ENCODE data around the gene WASF2.

The WASF2 gene

DNA sequence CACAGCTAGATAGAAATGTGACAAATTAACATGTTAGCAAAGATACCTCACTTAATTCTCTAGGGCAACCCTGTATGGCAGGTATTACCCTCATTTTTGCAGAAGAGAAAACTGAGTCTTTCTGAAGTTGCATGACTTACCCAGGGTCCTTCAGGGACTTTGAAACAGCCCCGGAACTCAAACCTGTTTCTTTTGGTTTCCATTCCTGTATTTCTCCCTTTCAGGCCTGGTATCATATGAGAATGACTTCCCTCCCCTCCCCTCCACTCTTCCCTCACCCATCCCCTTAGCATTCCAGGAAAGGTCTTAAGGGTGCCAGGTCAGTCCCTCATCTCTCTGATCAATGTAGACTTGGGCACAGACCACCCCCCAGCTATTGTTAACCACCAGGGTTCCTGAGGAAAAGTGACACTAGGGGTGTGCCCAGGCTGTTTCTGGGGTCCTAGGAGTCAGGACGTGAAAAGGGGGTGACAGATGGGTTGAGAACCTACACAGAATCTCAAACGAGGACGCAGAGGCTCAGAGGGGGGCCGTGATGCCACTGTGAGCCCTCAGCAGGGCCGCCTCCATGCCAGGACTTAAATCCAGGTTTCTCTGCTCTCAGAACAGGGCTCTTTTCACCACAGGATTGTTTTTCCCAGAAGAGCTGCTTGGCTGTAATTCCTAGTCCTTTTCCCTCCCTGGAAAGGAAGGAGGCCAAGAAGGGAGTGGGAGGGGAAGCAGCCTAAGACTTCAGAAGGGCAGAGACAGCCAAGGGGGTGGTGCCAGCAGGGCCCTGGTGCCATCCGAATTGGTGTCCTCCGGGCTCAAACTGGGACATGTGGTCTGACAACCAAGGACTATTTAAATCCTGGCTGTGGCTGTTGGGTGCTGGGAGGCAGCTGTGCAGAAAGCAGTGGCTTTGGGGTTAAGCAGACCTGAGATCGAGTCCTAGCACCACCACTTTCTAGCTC lies 2.1 kb upstream of the WASF2 start:
- H3K79me2 ChIP-seq (ENCODE audit: insufficient read depth, low read length) = peaks cover 23% of the 10 kb centered on the region
- no peaks in the 10 kb centered on the region for H3K9me3 ChIP-seq (ENCODE audit: low read length)
- H3K36me3 ChIP-seq (ENCODE audit: insufficient read depth, low read length) = peaks cover 5% of the 10 kb centered on the region; the same call in 1 of the 2 replicates
- H3K27me3 ChIP-seq (ENCODE audit: insufficient read depth, low read length) = no peaks in the 10 kb centered on the region
- peaks cover 47% of the 10 kb centered on the region for H3K4me1 ChIP-seq (ENCODE audit: insufficient read depth, low read length, severe bottlenecking)
- H2AFZ ChIP-seq (ENCODE audit: low read length) = peak overlapping the region; percentile 62; the same call in 1 of the 2 replicates
- H3F3A ChIP-seq (ENCODE audit: insufficient read depth, low read length) = 0 out of 2 replicates have a peak, but pooled peaks cover 6% of the 10 kb centered on the region
- H3K4me3 ChIP-seq (ENCODE audit: low read depth, low read length, poor library complexity, severe bottlenecking) = no peak overlapping the region
- no peak for TF ChIP-seq EZH2 (IDR thresholded peaks at IDR 0.05; ENCODE audit: borderline replicate concordance, low read length)
- TF ChIP-seq, protein P1, sequence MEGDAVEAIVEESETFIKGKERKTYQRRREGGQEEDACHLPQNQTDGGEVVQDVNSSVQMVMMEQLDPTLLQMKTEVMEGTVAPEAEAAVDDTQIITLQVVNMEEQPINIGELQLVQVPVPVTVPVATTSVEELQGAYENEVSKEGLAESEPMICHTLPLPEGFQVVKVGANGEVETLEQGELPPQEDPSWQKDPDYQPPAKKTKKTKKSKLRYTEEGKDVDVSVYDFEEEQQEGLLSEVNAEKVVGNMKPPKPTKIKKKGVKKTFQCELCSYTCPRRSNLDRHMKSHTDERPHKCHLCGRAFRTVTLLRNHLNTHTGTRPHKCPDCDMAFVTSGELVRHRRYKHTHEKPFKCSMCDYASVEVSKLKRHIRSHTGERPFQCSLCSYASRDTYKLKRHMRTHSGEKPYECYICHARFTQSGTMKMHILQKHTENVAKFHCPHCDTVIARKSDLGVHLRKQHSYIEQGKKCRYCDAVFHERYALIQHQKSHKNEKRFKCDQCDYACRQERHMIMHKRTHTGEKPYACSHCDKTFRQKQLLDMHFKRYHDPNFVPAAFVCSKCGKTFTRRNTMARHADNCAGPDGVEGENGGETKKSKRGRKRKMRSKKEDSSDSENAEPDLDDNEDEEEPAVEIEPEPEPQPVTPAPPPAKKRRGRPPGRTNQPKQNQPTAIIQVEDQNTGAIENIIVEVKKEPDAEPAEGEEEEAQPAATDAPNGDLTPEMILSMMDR (IDR thresholded peaks at IDR 0.05; ENCODE audit: low read length) = no peak
- H4K20me1 ChIP-seq (ENCODE audit: insufficient read depth, low read length) = no peaks in the 10 kb centered on the region
- peak overlapping the region; percentile 44 for H3K9ac ChIP-seq (ENCODE audit: low read length)
- peak overlapping the region; percentile 88 for H3K27ac ChIP-seq (ENCODE audit: low read depth, low read length, poor library complexity, severe bottlenecking)
- peak overlapping the region; percentile 20; the same call in 1 of the 2 replicates for H3K4me2 ChIP-seq (ENCODE audit: low read length)
- H3K9me2 ChIP-seq (ENCODE audit: low read depth, low read length) = no peaks in the 10 kb centered on the region

GRCh38 chr1:27489501-27489972 lies 430 bp downstream of the WASF2 start:
- peaks cover 48% of the 10 kb centered on the region for H3K79me2 ChIP-seq (ENCODE audit: insufficient read depth, low read length)

More at GRCh38 chr1:27489501-27489972, 430 bp downstream of the WASF2 start:
- Histone ChIP-seq H3K9me2 (ENCODE audit: low read depth, low read length) (no peaks in the 10 kb centered on the region), H3K27ac (ENCODE audit: low read depth, low read length, poor library complexity, severe bottlenecking) (peak overlapping the region; percentile 85), H3K36me3 (ENCODE audit: insufficient read depth, low read length) (peaks cover 24% of the 10 kb centered on the region), H3K9me3 (ENCODE audit: low read length) (no peaks in the 10 kb centered on the region), H3K4me1 (ENCODE audit: insufficient read depth, low read length, severe bottlenecking) (peaks cover 56% of the 10 kb centered on the region), H2AFZ (ENCODE audit: low read length) (no peak overlapping the region), H4K20me1 (ENCODE audit: insufficient read depth, low read length) (no peaks in the 10 kb centered on the region), H3K27me3 (ENCODE audit: insufficient read depth, low read length) (no peaks in the 10 kb centered on the region), H3K4me2 (ENCODE audit: low read length) (peak overlapping the region; percentile 99), H3K4me3 (ENCODE audit: low read depth, low read length, poor library complexity, severe bottlenecking) (peak overlapping the region; percentile 97), H3F3A (ENCODE audit: insufficient read depth, low read length) (0 out of 2 replicates have a peak, but pooled peaks cover 6% of the 10 kb centered on the region), H3K9ac (ENCODE audit: low read length) (peak overlapping the region; percentile 98)
- TF ChIP-seq, protein P1 (IDR thresholded peaks at IDR 0.05; ENCODE audit: low read length) = no peak
- TF ChIP-seq EZH2 (IDR thresholded peaks at IDR 0.05; ENCODE audit: borderline replicate concordance, low read length) = no peak

Measured in OCI-LY1 (cell line).